Activated CD8-positive, alpha-beta memory T cell treated with anti-CD3 and anti-CD28 coated beads, Interleukin-2, amount 50 U/mL, for 24 hours (primary cell): ENCODE data around the gene SMIM12.
"Not testable (repeated sequence)": the region's sequence is repeated elsewhere in the genome, so short reads cannot be mapped to it uniquely, and the experiment has no call there.

Source experiments
- DNase-seq: peaks from one replicate; pipeline ENCODE4 v3.0.0-alpha.2; 2020; ENCODE audit errors: extremely low read depth

Gene SMIM12

GRCh38 chr1:34843392-34844251 lies 15.9 kb downstream of the SMIM12 start:
- no peak for DNase-seq

DNA sequence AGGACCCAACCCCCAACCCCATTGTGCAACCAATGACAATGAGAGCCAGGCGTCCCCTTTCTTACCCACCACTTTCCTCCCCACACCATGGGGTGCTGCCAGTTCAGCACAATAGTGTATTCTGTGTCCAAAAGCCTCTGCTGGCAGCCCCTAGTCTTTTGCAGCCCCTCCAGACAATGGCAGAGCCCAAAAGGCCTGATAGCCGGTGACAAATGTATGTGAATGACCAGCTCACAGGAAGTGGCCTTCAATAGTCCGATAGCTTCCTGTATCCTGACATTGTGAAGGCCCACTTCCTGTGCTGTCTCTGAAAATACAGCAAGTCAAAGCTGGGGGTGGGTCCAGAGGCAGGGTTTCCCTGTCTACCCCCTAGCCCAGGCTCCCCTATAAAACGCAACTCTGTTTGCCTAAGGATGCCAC lies 16.6 kb downstream of the SMIM12 start:
- DNase-seq: no peak

DNA sequence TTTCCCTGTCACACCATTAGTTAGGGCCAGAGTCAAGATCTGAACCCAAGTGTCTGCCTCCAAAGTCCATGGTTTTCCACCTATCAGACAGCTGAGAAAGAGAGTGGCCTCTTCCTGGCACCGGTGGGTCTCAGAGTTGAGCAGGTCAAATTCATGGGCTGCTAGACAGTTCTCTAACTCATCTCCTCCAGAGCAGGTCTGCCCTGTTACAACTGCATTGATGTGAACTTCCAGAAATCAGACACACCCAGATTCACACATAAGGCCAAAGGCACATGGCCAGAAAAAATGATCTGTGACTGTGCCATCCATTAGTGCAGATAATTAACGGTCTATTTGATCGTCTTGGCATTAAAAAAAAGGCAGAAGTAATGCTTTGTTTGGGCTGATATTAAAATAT lies 17.5 kb downstream of the SMIM12 start:
- no peak for DNase-seq

GRCh38 chr1:34840426-34840825 lies 19.1 kb downstream of the SMIM12 start:
- no peak for DNase-seq

- no peak for DNase-seq
Measured at GRCh38 chr1:34839526-34840305, 19.8 kb downstream of the SMIM12 start.

- no peak for DNase-seq
Measured at GRCh38 chr1:34833711-34834110, 25.8 kb downstream of the SMIM12 start.

DNA sequence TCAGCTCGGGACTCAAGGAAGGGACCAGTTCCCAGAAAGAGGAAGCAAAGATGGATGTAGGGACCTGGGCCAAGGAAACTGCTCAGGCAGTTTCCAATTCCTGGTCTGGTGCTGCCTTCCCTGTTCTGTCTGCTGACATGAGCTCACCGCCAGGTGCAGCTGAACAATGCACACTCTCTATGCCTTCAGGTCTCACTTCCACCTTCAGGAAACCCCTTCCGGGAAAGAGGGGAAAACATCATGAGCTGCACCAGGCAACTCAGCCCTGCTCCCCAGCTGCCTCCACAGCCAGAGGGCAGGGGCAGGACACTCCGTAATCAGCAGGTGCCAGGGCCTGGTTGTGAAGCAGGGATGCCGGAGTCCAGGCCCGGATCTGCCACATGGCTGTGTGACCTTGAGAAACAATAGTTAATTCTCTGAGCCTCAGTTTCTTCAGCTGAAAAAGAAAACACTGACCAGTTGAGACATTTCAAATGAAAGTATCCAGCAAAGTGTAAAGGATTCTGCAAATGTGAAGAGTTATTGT lies 27.8 kb downstream of the SMIM12 start:
- DNase-seq: no peak

GRCh38 chr1:34829250-34829649 lies 30.3 kb downstream of the SMIM12 start:
- DNase-seq: no peak

DNA sequence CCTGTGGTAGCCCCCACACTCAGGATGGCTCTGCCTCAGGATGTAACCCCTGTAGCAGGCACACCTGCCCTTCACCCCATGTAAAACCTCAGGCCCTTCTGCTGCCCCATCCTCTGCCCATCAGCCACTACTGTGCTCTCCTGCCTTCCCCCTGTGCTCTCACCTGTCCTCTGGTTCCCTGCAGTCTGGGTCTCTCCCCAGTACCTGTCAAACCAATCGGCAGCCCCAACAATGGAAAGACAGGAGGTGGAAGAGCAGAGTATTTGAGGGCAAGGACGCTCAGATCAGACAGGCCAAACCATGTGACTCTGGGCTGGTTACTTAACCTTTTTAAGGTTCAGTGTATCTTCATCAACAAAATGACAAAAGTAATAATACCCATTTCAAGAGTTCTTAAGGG lies 30.9 kb downstream of the SMIM12 start:
- DNase-seq: no peak

DNA sequence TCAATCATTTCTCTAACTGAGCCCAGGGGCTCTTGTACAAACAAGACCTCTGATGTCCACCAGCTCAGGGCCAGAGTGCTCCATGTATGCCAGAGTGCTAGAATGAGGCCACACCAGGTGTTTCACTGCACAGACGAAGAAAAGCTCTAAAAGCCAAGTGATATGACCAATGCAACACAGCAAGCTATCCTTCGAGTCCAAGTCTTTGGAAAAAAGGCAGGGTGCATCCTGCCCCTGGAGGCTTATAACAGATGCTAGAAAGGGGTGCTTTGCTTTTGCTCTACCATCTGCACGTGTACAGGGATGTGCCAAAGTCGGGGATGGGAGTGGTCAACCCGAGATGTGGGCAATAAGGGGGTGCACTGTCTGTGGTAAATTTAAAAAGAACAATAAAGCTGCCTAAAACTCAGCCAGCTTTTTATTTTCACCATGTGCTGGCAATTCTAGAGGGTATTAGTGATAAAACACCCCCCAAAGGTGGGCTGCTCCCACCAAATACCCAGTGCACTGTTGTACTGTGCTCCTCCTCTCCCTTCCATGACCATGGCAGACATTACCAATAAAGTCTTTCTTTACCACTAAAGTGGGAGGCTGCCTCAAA lies 32.1 kb downstream of the SMIM12 start:
- no peak for DNase-seq

DNA sequence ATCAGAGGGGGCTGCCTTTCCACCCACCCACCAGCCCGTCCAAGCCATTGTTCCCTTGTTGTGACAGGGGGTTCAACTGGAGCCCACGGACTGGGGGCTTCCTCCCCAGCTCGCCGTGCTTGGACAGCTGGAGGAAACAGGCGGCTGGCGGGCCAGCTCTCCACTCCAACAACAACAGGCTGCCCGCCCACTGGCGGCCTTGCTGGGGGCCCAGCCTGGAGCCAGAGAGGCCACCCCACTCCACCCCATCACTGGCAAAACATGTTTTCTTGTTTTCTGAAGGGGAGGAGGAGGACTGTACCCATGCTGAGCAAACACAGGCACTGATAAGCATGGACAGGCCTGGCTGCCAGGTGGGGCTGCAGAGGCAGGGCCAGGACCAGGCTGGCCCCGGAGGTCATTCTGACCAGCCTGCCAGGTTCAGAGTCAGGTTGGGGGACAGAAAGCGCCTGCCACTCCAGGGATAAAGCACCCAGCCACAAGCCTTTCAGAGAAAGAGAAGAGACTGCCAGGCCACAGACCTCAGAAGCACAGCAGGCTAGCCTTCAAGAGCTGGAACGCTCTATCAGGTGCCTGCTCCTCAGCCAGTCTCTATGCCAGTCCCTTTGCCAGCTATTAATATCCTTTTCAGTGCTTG lies 34.0 kb downstream of the SMIM12 start:
- no peak for DNase-seq

GRCh38 chr1:34824817-34825454 lies 34.6 kb downstream of the SMIM12 start:
- no peak for DNase-seq

DNA sequence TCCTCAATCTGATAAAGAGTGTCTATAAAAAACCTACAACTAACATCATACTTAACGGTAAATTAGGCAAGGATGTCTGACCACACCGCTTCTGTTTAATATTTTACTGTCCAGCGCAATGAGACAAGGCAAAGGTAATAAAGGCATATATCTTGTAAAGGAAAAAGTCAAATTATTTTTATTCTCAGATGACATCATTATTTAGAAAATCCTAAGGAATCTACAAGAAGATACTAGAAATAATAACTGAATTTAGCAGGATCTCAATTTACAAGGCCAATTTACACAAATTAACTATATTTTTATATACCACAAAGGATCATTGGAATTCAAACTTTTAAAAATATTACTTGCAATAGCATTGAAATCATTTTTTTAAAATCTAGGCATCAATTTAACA lies 37.3 kb downstream of the SMIM12 start:
- no peak for DNase-seq

- not testable (repeated sequence) for DNase-seq
Measured at GRCh38 chr1:34818862-34819261, 40.7 kb downstream of the SMIM12 start.

DNA sequence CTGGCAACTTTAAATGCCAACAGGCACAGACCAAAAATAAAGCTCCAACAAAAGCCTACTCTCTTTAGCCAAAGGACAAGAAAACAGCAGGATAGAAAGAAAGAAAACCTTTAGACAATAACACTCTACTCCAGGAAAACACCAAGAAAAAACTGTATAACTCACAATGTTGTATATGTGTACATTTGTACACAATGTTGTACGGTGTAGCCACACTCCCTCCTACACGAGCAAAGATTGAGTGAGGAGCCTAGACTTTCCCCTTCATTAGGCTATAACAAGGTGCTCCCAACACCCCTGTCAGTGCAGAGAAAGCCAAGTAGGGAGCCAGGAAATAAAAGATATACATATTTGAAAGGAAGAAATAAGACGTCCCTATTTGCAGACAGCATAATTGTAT lies 42.8 kb downstream of the SMIM12 start:
- no peak for DNase-seq

DNA sequence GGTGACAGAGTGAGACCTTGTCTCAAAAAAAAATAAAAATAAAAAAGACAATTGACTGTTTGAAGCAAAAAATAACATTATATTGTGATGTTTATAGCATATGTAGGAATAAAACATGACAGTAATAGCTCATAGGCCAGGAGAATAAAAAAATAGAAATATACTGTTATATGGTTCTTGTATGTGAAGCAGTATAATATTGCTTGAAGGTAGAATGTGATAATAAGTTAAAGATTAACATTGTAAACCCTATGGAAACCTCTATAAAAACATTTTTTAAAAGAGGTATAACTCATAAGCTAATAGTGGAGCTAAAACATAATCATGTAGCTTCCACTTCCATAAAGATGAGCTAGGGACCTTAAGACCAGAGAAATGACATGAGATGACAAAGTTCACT lies 43.2 kb downstream of the SMIM12 start:
- DNase-seq: no peak

DNA sequence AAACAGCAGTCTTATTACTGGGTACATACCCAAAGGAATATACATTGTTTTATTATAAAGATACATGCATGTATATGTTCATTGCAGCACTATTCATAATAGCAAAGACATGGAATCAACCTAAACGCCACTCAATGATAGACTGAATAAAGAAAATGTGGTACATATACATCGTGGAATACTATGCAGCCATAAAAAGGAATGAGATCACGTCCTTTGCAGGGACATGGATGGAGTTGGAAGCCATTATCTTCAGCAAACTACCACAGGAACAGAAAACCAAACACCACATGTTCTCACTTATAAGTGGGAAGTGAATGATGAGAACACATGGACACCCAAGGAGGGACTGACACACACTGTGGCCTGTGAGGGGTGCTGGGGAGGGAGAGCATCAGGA lies 48.8 kb downstream of the SMIM12 start:
- DNase-seq: not testable (repeated sequence)

GRCh38 chr1:34808051-34808810 lies 51.3 kb downstream of the SMIM12 start:
- no peak for DNase-seq

DNA sequence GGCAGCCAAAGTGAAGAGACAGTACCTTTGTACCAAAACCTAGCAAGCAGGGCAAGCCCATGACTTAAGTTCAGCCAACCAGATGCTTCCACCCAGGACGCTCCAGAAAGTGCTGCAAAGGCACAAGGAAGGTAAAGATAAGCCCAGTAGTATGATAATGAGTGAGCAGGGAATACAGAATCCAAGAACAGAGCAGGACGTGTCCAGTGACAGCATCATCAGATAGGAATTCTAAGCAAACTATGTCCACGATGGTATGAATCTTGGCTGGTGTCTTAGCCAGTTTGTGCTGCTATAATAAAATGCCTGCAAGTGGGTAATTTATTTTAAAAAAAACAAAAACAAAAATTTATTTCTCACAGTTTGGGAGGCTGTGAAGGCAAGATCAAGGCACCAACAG lies 53.2 kb downstream of the SMIM12 start:
- no peak for DNase-seq

- no peak for DNase-seq
Measured at GRCh38 chr1:34803770-34804169, 55.8 kb downstream of the SMIM12 start.
